Prostate gland (tissue), 2 donors: ENCODE data around the gene ST6GAL1.

Source experiments
- POLR2A ChIP-seq: fragments of 450-650 bp; IDR thresholded peaks from one replicate; pipeline ENCODE4 v1.6.1; 2016; ENCODE audit warnings: antibody characterized with exemption, mild to moderate bottlenecking
- TF ChIP-seq, protein P1 (sequence below), 4 experiments: fragments of 200-600 bp in 2 of 4; fragments of 450-650 bp in 2 of 4; sonication (generic) in 2 of 4; IDR thresholded peaks; 1 replicate in 3 of 4; 2 replicates in 1 of 4; pipeline ENCODE4 v1.5.1; 2016 to 2019; ENCODE audit warnings: antibody characterized with exemption in 4 of 4, mild to moderate bottlenecking in 2 of 4, moderate library complexity in 2 of 4

DNA sequence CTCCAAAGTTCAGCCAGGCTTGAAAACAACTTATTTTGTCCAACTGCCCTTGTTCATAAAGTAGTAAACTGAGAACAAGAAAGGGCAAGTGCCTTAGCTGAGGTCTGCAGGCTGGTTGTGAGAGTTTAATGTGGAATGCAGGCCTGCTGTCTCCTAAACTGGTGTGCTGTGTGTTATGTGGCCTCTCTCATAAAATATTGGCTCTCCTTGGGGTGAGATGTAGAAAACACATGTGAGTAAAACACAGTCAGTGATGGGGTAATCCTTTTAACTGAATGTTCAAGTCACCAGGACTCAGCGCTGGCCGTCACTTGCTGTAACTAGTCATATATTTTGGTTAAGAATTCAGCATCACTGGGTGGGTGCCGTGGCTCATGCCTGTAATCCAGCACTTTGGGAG, 7.1 kb upstream of the ST6GAL1 start:
- TF ChIP-seq POLR2A = no peak
- TF ChIP-seq, protein P1, sequence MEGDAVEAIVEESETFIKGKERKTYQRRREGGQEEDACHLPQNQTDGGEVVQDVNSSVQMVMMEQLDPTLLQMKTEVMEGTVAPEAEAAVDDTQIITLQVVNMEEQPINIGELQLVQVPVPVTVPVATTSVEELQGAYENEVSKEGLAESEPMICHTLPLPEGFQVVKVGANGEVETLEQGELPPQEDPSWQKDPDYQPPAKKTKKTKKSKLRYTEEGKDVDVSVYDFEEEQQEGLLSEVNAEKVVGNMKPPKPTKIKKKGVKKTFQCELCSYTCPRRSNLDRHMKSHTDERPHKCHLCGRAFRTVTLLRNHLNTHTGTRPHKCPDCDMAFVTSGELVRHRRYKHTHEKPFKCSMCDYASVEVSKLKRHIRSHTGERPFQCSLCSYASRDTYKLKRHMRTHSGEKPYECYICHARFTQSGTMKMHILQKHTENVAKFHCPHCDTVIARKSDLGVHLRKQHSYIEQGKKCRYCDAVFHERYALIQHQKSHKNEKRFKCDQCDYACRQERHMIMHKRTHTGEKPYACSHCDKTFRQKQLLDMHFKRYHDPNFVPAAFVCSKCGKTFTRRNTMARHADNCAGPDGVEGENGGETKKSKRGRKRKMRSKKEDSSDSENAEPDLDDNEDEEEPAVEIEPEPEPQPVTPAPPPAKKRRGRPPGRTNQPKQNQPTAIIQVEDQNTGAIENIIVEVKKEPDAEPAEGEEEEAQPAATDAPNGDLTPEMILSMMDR (IDR thresholded peaks at IDR 0.05) = no peak
